ENCODE results near the gene DCST1. TPM values are rescaled to one million over a fixed set of nuclear protein-coding genes. Genes with fewer than 3 reads are reported as not detected.

DCST1 gene
- total RNA-seq, 1 experiment from 2014 or later = 0.32 TPM

- Histone ChIP-seq H3K9ac (ENCODE audit: low read length) (peak overlapping the region; percentile 81; the same call in 1 of the 2 replicates), H3K9me2 (ENCODE audit: insufficient read depth) (no peaks in the 10 kb centered on the region), H3K9me3 (ENCODE audit: control insufficient read depth in 1 of 2, insufficient read depth in 1 of 2, low read depth in 1 of 2, low read length in 2 of 2) (no peaks in the 10 kb centered on the region), H3K4me2 (ENCODE audit: low read length) (peak overlapping the region; percentile 99), H3K36me3 (ENCODE audit: control insufficient read depth in 1 of 2, insufficient read depth in 2 of 2, low read length in 2 of 2) (no peaks in the 10 kb centered on the region), H3K27me3 (ENCODE audit: insufficient read depth, low read length) (no peaks in the 10 kb centered on the region), H3K4me1 (ENCODE audit: control insufficient read depth in 1 of 2, insufficient read depth in 2 of 2, low read length in 2 of 2) (peaks cover 16 to 46% of the 10 kb centered on the region in 2 experiments), H3K27ac (ENCODE audit: low read depth, low read length) (peak overlapping the region; percentile 13; the same call in 1 of the 2 replicates), H3K79me2 (ENCODE audit: insufficient read depth, low read length) (no peaks in the 10 kb centered on the region), H4K20me1 (ENCODE audit: insufficient read depth) (no peaks in the 10 kb centered on the region), H2AFZ (ENCODE audit: low read depth, low read length, poor library complexity, severe bottlenecking) (no peak overlapping the region), H3K4me3 (replicated peaks in 1 of 2; ENCODE audit: low read depth in 1 of 2, low read length in 2 of 2) (peak overlapping the region in 1 of 2 experiments; percentile 90; a peak in 2 of 4 replicates)
- POLR2A ChIA-PET = interaction anchor here (1.1 kb wide), 1 partner anchor 10 kb away, joined by 3 read pairs; no protein-coding TSS in a partner anchor
- intact Hi-C loops (cut with micrococcal nuclease) = no loop called here
- no TSS peak for BruUV-seq (replicated peaks)
- ATAC-seq (no peak), DNase-seq (ENCODE audit: low read depth, low spot score) (no peak)
- CTCF ChIA-PET = interaction anchor here (1.0 to 1.8 kb wide), 4 partner anchors 15 to 95 kb away, joined by 3 to 8 read pairs (median 4); partner anchors contain the start of genes EFNA4 and KRTCAP2
- TF ChIP-seq EZH2phosphoT487 (IDR thresholded peaks at IDR 0.05; ENCODE audit: borderline replicate concordance) (no peak), REST (IDR thresholded peaks at IDR 0.05; ENCODE audit: low read depth) (no peak), TCF7L2 (IDR thresholded peaks at IDR 0.05; ENCODE audit: borderline replicate concordance, extremely low read depth, insufficient read depth, insufficient read length) (no peak), ATF3 (IDR thresholded peaks at IDR 0.05) (no peak), ZBTB33 (IDR thresholded peaks at IDR 0.05; ENCODE audit: extremely low read depth, insufficient replicate concordance, low read length) (no peak), SP1 (IDR thresholded peaks at IDR 0.05; ENCODE audit: low read depth) (no peak), ELF1 (IDR thresholded peaks at IDR 0.05; ENCODE audit: borderline replicate concordance, low read depth) (no peak), FOSL1 (IDR thresholded peaks at IDR 0.05; ENCODE audit: low read depth) (no peak), JUND (IDR thresholded peaks at IDR 0.05) (no peak), CTCF (IDR thresholded peaks at IDR 0.05 in 2 of 3, conservative IDR thresholded peaks at IDR 0.05 in 1 of 3; ENCODE audit: borderline replicate concordance in 1 of 3, insufficient read depth in 1 of 3, low read depth in 2 of 3, low read length in 2 of 3) (no peak), RAD21 (IDR thresholded peaks at IDR 0.05; ENCODE audit: low read depth) (no peak), CEBPB (IDR thresholded peaks at IDR 0.05; ENCODE audit: low read depth) (no peak), ZFX (IDR thresholded peaks at IDR 0.05) (no peak), EZH2 (IDR thresholded peaks at IDR 0.05) (no peak), MAX (IDR thresholded peaks at IDR 0.05) (no peak), CBX3 (IDR thresholded peaks at IDR 0.05; ENCODE audit: low read depth) (no peak)
- RAD21 ChIA-PET (ENCODE audit: low non-redundant PET in 1 of 2, low total read pairs in 2 of 2, uncharacterized antibody in 2 of 2, unreplicated experiment in 2 of 2) = interaction anchor here in 1 of 2 experiments (1.5 kb wide), 1 partner anchor 14 kb away, joined by 4 read pairs; the partner anchor contains the start of gene EFNA4
Measured at GRCh38 chr1:155077758-155078445, 44.3 kb downstream of the DCST1 start.
